GM21717 (cell line): ENCODE results near the gene KCNMA1.

Experiments
- ATAC-seq: cut with Tn5 transposase; IDR thresholded peaks from one replicate; pipeline ENCODE4 v1.9.1; 2021; ENCODE audit warnings: mild to moderate bottlenecking, moderate library complexity; ENCODE audit not compliant: unreplicated experiment

The KCNMA1 gene

DNA sequence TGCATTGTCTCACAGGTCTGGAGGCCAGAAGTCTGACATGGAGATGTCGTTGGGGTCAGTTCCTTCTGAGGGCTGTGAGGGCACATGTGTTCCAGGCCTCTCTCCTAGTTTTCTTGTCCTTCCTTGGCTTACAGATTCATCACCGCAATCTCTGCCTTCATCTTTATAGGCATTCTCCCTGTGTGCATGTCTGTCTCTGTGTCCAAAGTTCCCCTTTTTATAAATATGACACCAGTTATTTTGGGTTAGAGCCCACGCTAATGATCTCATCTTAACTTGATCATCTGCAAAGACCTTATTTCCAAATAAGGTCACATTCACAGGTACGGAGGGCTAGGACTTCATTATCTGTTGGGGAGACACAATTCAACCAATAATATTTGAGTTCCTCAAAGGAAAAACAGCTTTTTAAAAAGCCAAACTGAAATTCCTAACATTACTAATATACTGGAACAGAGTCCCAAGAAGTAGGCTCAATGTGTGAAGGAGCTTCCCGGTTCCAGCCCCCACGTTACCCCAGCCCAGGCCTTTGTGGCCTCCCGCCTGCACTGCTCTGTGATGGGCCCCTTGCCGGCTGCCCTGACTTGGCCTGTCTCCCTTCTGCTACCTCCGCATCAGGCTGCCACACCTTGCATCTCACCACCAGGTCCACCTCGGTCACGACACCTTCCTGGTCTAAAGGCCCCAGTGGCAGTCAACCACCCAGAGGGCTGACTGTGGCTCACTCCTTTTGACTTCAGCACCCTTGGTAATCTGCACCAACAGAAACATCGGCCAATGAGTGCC is 142.7 kb downstream of the KCNMA1 start:
- ATAC-seq = no peak

DNA sequence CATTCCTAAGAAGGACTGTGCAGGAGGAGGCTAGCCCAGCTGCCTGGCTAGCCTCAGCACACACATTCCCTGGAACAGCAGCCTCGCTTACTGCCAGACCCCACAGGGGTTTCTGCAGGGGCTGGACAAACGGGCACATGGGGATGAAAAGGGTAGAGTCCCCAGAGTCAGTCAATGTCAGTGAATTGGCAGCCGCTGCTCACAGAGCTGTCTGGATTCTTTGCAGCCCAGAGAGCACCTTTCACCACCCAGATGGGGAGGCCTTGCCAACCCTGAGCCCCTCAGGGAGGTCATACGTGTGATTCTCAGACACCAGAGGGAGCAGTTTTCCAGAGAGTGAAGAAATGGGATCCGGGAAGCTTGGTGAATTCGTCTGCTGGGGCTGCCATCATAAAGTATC is 143.3 kb downstream of the KCNMA1 start:
- ATAC-seq = no peak

DNA sequence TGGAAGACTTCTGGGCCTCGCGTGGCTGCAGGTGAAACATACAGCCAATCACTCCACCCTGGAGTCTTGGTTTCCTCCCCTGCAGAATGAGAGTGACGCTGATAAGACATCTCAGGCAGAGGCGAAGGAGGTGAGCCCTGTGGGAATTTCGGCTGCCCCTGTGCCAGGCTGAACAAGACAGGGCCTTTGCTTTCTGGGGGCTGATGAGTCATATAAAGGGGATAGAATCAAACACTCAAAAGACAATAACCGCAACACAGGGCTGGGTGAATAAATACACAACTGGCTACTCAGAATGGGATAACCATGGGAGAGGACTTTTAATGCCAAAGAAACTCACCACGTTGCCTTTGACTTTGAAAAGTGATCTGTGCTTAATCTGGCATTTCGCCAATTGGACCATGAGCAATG is 143.8 kb downstream of the KCNMA1 start:
- no peak for ATAC-seq

DNA sequence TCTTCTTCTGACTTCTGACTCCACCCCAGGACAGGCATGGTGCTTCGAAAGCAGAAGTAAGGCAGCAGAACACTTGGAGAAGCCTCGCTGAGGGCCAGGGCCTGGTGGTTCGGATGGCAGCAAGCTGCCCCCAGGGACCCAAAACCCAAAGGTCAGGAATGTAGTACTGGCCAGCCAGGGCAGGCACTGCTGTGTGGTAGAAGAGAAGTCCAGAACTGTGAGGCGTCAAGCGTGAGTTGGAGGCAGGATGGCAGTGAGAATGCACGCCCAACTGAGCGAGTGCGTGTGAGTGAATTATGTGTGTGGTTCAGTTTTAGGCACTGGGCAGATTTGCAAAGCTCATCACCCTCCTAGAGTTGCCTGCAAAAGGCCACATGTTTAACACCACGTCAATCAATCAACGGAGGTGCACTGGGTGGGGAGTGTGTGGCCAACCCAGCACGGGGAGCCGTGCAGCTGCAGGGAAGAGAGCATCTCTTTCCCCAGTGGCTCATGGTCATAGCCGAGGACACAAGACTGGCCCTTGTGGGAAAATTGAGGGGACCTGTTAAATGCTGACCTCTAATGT is 144.3 kb downstream of the KCNMA1 start:
- ATAC-seq = no peak

DNA sequence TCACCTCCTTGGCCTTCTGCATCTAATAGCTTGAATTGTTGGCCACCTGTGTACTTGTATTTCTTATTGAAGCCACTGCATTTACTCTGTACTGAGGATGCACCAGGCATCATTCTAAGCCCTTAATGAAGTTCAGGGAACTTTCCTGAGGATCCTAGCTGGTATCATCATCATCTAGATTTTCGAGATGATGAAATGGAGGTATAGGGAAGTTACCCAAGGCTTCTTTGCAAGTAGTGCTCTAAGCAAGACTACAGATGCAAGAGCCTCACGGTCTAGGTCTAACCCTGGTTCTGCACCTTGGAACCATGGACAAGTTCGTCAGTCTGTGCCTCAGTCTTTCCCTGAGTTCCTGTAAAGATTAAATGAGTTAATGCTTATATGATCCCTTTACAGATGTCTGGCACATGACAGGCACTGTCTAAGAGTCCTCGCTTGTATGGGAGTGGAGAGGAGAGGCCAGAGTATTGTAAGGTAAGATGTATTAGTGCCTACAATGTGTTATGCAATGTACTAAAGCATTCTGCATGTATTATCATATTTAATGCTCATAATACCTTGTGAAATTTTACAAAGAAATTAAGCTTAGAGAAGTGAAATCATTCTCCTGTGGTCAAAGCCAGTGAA is 145.1 kb downstream of the KCNMA1 start:
- ATAC-seq = no peak

DNA sequence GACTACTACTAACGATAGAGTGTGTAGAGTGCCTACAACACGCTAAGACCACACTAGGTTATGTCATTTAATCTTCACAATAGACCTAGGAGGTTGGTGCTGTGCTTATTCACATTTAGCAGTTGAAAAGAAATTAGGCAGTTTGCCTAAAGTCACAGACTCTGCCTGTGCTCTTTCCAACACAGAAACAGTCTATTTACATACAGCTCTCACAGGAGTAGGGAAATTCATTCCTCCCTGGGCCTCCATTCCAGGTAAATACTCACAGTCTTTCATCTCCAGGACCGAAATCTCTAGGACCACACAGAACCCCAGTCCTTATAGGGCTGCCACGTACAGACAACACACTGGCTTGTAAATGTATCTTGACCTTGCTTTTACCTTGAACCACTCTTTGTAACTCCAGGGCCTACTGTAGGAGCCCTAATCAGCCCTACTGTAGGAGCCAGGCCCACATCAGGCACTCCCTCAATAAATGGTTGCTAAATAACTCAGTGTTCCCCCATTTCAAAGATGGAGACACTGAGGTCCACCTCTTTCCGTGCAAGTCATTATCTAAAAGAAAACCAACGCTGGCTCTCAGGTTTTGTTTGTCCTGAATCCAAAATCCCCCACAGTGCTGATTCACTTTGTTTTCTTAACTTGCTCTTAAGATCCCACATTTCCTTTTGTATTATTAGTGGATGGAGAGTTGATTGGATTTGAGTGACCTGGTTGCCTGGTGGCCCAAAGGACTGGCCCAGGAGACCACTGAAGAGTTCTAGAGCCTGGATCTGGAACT is 146.9 kb downstream of the KCNMA1 start:
- no peak for ATAC-seq

DNA sequence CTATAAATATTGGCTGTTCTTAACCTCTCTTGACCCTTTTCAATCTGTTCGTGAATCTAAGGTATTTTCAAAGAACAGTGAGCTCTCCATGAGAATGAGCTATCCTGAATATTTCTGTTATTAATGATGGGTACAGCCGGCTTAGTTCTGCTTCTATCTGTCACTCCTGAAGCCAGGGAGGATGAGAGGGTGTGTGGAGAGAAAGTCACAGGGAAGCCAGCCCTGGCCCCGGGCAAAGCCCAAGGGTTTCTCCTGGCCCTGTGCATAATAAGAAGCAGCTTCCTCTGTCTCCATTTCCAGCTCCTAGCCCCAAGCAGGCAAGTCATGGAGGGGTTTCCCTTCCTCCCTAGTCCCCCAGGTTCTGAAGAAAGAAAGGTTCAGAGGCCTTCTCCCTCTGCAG is 151.1 kb downstream of the KCNMA1 start:
- no peak for ATAC-seq

DNA sequence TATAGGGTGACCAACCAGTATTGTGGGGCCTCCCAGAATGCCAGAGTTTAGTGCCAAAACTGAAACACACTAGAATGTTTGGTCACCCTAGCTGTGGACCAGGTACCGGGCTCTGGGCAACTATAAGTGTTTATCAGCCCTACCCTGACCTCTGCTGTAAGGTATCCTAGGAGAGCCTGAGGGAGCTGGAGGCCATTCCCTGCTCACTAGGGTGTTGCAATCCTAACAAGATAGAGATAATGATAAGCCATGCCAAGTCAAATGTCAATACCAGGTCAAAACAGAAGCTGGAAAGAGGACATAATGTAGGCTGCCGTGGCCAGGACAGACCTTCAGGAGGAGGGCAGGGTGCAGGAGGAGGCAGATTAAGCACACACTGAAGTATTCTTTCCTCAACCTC is 151.8 kb downstream of the KCNMA1 start:
- ATAC-seq = no peak

DNA sequence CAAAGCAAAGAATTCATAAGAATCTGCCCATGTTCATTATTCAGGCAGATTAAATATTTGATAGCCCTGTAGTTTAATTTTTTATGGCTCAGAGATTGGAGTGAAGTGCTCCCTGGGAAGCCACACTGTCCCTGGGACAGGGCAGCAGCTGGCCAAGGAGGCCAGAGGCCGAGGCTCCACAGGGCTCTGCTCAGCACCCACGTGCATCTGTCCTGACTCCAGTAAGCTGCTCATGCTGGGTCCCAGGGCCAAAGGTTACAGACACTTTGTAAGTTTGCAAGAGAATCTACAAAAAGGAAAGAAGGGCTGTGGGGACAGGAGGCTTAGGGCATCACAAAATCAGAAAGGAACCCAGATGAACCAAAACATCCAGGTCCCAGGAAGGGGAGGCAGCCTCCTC is 155.5 kb downstream of the KCNMA1 start:
- ATAC-seq = no peak

DNA sequence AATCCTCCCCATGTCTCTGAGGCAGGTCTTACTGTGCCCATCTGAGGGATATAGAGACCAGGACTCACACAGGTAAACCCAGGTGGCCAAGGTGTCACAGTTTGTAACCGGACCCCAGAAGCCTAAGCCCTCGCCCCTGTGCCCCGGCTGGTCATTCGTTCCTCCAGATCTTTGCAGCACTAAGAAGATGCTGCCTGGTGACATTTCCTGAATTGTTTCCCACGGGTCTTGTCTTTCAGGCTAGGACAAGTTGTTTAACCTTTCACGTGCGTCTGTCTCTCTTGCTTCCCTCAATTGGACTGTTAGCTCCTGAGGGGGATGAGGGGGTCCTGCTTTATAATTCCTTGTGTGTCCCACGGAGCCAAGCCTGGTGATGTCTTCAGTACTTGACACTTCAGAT is 158.0 kb downstream of the KCNMA1 start:
- no peak for ATAC-seq

DNA sequence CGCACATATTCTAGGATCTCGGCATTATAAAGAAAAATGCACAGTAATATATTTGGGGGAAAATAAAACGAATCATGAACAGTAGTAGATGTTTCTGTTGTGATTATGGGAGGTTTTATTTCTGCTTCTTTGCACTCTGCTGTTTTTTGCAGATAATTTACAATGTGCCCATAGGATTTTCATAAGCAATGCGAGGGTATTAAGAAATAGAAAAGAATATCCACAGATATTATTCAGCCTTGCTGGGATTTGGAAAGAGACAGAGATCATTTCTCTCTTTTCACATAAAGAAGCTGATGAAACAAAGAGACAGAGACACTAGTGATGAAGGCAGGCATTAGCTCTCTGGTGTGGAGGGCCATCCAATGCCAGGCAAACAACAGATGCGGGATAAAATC is 158.6 kb downstream of the KCNMA1 start:
- ATAC-seq = no peak

DNA sequence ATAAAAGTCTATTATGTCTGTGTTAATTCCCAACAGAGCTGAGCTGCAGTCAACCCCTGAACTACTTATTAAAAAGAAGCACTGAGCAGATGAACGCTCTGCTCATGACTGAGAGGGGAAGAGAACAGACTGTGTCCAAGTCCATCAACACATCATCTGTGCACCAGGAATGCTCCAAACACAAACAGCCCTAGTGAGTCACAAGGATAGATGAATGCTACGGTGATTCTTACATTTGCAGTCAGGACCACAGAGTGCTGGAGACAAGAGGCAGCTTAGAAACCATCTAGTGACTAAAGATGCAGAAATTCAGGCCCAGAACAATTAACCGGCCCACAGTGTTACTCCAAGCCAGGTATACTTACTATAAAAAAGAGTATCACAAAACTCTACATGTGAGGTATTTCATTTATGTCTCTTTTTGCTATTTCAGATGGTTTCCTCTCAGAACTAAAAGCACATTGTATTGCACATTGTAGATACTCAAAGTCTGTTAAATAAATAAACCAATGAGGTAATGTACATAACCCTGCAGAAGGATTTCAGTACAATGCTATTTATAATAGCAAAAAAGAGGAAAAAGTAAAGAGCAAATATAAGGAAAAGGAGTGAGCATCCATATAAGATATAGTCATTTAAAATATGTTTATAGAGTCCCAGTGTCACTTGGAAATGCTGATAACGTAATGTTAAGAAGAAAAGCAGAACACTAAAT is 159.2 kb downstream of the KCNMA1 start:
- no peak for ATAC-seq

DNA sequence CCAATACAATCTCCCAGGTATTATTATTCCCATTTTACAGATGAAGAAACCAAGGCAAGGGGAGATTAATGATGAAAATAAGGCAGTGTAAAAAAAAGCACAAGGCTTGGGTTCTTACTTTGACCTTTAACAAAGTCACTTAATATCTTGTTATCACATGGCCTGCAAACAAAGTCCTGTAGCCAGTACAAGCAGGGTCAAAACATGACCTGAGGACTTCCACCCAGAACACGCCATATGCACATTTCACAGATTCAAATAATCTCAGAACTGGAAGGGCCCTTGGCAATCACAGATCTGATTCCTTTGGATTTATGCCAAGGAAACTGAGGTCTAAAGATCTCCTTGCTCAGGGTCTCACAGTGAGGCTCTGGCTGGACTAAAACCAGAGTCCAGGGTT is 162.1 kb downstream of the KCNMA1 start:
- ATAC-seq = no peak

DNA sequence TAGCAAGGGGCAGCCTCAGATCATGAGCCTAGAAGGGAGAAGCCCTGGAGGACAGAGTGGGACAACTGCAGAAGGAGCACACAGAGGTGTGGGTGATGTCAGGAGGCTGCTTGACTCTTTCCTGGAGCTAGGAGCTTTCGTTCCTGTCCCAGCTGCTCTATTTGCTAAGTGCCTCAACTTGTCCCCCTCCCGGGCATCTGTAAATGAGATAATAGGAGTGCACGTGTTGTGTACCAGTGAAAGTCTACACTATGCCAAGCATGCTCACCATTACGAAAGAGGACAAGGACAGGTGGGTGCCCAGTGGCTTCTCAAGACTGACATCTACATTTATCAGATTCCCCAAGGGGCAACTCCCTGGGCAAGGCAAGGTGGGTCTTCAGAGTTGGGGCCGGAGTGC is 162.7 kb downstream of the KCNMA1 start:
- ATAC-seq = no peak

DNA sequence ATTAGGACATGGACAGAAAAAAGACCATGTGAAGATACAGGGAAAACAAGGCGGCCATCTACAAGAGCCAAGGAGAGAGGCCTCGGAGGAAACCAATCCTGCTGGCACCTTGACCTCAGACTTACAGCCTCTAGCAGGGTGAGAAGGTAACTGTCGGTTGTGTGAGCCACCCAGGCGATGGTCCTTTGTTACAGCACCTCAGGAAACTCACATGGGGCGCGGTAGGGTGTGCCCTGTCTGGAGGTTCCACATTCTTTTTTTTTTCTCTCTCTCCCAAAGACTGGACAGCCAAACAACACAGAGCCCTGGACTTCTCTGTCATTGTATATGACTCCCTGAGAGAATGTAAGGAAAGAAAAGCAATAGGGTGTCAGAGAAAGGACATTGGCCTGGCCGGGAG is 163.2 kb downstream of the KCNMA1 start:
- ATAC-seq = no peak

DNA sequence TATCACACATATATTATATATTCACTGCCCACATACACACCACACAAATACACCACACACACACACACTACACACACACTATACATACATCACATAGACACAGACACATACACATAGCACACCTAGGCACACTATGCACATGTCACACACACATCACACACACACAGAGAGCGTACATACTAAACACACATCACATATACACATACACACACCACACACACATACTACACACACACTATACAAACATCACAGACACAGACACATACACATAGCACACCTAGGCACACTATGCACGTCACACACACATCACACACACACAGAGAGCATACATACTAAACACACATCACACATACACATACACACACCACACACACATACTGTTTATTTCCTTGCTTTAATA is 165.5 kb downstream of the KCNMA1 start:
- ATAC-seq = no peak

DNA sequence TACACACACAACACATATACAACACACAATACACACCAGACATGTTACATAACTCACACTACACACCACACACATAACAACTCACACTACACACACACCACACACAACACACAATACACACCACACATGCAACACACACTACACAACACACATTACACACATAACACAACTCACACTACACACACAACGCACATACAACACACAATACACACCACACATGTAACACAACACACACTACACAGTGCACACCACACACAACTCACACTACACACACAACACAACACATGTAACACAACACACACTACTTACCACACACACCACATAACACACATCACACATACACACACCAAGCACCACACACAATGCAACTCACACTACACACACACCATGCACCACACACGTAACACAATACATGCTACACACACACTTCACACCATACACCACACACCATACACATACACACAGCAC is 166.5 kb downstream of the KCNMA1 start:
- ATAC-seq = no peak

DNA sequence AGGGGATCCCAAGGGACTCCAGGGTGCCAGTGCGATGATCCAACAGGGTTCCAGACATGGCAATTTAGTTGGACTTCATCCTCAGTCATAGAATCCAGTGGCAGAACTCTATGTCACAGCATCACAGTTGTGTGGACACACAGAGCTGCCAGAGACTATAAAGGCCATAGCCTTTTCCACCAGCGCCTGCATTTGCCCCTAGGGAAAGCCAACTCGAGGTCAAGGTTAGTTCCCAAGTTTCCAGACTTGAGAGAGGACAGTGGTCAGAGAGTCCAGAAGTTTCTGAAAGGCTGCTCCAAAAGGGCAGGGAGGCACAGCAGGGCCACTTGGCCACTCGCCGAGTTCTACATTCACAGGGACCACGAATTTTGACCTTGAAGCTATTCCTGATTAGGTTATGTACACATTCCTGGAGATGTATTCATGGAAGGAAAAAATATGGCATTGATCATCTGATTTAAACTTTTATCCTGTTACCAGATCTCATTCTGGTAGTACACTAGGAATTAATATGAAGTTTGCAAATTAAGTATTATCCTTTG is 170.1 kb downstream of the KCNMA1 start:
- no peak for ATAC-seq

DNA sequence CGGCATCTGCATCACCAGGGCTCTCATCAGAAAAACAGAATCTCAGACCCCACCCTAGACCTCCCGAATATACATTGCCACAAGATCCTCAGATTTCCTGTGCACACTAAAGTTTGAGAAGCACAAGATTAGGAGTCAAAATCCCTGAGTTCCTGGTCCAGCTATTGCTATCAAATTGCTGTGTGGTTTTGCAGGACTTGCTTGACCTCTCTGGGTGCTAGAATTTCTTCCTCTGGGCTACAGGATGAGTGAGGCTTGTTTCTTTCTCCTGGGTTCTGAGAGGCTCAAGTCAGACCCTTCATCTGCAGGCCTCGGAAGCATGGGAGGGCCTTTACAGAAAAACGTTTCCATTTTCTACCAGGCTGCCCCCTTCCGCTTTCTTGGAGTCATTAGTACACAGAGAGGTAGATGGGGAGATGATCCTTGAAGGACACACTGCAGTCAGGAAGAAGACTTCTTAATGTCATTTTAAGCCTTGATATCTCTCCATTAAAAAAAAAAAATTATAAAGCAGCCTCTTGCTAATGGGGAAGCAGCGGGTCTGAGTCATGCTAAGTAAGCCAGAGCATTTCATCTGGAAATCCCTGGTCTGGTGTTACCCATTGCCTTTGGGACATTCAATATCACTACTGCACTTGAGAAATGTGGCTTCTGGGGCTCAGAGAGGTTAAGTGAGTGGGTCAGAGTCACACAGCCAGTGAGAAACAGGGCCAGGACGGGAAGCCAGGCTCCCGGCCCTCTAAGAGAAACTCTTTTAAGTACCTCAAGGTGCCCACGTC is 173.5 kb downstream of the KCNMA1 start:
- no peak for ATAC-seq

DNA sequence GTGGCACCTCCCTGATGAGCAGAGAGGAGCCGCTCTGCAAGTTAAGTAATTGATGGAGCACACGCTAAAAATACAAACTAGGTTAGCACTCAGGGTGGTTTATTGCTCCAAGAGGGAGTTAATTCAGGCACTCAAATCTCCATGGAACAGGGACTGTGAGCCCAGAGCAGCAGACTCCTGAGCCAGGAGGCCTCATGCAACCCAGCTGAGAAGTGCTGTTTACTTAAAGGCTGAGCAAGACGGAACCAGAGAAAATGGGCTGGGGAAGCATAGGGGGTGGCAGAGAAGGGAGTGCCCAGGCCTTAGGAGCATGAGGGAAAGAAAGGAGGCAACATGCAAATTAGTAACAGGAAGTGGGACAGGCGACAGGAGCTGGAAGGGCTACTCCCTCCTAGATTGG is 174.1 kb downstream of the KCNMA1 start:
- ATAC-seq = no peak
